GM21367 (cell line): ENCODE measurements around the gene ZFP91.

Source experiments
- ATAC-seq: cut with Tn5 transposase; IDR thresholded peaks from one replicate; pipeline ENCODE4 v1.9.1; 2021; ENCODE audit not compliant: unreplicated experiment

Gene ZFP91

DNA sequence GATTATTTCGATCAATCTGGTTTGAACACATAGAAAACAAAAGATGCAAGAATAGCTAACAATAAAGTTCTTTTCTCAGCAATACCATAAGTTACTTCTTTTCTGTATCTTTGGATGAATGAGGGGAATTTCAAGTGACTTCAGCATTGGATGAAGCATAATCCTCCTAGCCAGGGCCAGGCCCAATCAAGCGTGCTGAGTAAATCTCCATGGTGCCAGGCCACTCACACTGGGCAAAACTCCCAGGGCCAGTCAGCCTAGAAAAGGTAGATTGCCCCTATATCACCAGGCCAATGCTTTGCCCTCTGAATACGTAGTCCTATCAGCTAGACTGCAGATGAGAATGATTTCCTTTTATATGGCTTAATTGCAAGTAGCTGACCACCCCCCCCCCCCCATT, 49.6 kb downstream of the ZFP91 start:
- ATAC-seq = no peak

DNA sequence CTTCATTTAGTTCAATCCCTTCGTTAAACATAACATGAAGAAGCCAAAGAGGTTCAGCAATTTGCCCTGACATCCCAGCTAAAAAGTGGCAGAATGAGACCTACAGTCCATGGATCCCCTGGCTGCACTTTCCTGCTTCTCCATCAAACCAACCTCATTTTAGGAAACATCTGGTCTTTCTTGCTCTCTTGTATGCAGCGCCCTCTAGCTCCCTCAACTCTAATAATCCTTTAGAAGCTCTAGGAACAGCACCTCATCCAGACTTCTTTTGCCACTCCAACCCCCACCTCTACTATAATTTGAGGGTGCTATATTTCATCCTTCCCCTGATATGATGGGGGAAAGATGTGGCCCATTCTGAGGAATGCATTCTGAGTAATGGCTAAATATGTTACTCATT, 51.0 kb downstream of the ZFP91 start:
- no peak for ATAC-seq

DNA sequence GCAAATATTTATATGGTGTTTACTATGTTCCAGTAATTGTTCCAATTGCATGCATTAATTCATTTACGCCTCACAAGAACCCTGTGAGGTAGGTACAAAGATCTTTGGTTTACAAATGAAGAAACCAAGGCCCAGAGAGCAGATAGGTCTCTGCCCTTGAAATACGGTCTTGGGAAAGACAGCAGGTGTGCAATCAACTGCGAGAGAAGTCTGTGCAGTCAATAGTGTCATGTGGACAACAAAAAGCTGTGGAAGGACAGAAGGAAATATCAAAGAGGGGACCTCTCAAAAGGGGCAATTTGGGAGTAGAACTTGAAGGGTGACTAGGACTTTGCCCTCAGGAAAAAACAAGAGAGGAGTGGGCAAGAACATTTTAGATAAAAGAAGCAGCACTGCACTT, 52.5 kb downstream of the ZFP91 start:
- ATAC-seq = no peak

DNA sequence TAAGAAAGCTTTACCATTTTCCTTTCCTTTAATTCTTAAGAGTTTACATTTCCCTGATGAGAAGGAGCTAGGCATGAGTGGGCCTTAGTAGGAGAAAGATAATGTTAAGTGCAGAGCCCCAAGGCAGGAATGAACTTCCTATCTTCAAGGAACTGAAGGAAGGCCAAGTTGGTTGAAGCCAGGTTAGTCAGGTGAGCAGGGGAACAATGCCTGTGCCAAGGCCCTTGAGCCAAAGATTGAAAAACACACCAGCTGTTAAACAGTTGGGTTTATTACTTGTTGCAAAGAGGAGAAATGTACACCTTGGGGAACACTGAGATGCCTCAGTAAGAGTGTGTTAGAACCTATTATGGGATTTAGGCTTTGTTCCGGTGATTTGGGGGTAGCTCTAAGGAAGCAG, 53.6 kb downstream of the ZFP91 start:
- ATAC-seq = no peak

DNA sequence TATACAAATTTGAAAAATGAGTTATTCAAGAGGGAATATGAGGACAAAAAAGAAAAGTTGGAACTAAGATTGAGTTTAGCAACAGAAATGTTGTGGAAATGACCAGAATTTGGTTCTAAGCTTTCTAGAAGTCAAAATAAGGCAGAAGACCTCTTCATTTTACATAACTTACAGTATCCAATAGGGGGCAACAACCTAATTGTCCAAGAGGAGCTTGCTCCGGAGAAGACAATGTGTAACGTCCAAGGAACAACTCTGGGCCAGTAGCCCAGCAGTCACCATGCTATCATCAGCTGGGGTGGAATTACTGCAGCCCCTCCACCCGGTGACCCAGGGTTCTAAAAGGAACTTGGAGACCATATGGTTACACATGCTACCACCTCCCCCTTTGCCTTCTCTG, 57.7 kb downstream of the ZFP91 start:
- no peak for ATAC-seq

DNA sequence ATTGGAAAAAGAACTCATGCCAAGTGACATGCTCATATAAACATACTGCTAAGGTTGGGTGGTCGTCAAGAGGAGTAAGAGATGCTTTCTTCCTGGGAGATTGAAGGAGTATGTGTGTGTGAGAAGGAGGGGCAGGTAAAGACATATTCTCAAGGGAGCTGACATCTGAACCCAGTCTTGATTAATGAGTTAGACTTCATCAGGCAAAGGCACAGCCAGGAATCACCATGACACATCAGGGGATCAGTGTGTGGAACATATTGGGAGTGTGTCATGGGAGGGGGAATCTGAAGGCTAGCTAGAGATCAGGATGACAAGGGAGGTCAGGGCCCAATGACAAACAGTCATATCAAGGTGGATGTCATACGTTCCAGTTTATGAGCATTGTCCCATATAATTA, 58.5 kb downstream of the ZFP91 start:
- no peak for ATAC-seq

DNA sequence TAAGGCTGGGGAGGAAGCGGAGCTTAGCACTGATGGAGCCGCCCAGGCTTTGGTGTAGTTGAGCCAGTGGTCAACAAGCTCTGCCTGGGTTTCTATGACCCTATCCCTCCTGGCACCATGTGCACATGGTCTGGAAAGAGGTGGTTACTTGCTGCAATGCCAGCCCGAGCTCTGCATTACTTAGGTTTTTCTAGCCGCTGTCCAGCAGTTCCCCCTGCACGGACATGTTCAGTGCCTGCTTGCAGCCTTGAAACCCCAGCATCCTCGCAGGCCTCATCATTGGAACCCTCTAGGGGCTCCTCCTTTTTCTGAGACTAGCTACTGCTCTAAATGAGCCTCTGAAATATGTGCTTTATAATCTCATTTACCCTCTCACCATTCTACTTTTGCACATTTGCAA, 60.2 kb downstream of the ZFP91 start:
- ATAC-seq = no peak

DNA sequence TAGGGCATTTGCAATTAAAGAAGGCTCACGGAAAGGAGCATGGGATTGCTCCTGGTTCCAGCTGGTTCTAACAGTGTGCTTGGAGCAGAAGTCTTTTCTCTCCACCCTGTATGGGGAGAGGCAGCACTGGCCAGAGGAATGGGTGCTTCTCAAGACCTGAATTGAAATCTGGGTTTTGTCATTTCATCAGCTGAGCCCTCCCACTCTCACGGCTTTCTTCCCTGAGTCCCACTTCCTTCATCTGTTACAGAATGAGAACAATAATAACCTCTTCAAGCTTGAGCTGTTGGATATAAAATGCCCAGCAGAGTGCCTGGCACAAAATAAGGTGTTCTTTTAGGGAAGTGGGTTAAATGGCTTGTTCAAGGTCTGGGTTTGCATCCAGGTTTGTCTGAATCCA, 60.8 kb downstream of the ZFP91 start:
- ATAC-seq = no peak

DNA sequence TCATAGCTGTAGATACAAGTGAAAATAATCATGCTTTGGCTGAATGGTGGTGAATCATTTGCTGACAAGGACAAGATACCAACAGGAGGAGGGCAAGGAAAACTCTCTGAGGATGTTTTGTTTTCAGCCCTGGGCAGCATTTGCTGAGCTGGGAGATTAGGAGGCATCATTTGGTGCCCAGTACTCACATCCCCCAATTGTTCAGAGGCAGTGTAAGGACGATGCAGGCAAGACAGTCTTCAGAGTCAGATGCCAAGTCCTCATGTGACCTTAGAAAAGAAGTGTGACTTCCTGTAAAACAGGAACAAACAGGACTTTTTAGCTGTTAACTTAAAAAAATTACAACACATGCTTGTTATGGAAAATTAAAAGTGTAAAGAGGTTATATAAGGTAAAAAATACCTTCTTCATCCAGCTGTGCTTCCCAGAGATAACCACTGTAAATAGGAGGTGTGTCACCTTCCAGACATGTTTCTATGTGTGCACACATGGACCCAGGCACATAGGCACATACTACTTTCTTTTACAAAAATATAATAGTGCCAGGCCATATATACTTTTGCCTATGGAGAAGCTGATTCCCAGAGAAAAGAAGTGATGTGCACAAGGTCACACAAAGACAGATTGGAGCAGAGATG, 61.6 kb downstream of the ZFP91 start:
- ATAC-seq = no peak

DNA sequence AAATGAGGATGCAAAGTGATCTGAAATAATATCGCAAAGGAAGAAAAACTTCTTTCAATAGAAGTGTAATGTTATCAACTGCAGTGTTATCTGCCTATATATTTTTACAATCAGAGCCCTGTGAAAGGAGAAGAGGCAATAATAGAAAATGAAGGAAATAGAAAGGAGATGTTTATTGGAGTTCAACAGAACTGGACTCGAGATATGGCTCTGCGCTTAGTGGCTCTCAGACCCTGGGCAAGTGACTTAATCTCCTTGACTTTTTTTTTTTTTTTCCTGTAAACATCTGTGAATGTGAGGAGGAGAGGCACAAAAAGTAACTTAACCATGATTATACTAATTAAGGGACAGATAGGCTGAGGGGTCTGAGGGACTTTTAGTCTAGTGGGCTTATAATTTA, 62.5 kb downstream of the ZFP91 start:
- ATAC-seq = no peak

DNA sequence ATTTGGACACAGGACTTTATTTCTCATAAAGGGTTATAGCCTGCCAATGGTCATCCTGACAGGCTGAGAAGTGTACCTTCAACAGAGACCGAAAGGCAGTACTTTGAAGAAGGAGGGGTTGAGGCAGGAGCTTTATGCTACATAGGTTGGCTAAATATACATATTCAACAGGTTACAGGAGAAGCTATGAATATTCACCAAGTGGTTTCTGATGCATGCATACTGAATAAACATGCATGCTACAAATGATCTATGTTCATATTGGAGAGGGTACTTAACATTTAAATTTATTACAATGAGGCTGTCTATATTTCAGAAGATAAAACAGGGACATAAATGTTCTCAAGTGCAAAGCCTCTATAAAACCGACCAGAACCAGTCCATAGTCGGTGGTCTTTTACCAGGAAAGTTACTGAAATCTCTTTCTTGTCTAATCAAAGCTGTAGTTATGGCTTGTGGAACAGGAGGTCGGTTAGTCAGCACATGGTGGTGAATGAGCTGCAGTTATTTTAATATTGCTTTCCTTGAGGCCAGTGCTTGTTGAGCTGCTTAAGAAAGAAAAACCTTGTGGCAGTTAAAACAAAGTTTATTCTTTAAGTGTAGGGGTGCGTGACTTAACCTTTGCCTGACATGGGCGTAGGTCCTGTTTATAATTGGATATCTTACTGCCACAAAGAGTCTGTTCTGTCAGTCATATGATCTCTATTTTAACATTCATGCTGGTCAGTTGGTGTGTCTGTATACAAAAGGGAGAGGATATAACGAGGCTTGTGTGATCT, 63.1 kb downstream of the ZFP91 start:
- ATAC-seq = no peak

DNA sequence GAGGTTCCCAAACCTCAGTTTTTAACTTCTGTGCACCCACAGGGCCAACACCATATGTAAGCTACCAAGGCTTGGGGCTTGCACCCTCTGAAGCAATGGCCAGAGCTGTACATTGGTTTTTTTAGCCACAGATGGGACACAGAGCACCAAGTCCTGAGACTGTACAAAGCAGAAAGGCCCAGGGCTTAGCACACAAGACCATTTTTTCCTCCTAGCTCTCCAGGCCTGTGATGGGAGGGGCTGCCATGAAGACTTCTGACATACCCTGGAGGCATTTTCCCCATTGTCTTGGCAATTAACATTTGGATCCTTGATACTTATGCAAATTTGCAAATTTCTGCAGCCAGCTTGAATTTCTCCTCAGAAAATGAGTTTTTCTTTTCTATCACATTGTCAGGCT, 67.0 kb downstream of the ZFP91 start:
- ATAC-seq = no peak

DNA sequence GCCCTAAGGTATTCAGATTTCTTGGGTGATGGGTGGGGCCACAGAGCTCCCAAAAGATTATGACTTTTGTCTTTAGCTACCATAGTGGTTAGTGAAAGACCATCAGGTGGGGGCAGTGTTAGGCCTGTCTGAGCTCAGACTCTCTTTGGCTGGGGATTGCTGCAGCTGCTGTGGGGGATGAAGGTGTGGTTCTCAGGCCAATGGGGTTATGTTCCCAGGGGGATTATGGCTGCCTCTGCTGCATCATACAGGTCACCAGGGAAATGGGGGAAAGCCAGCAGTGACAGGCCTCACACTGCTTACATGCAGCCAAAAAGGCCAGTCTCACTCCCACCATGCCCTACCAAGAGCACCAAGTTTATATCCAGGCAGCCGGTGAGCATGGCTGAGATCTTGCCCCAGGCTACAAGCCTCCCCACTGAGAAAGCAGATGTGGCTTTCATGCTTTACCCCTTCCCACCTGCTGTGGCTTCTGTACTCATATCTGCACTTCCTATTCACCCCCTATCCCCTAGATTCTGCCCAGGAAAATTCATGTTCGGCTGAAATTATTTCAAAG, 68.4 kb downstream of the ZFP91 start:
- ATAC-seq = peak; percentile 87

DNA sequence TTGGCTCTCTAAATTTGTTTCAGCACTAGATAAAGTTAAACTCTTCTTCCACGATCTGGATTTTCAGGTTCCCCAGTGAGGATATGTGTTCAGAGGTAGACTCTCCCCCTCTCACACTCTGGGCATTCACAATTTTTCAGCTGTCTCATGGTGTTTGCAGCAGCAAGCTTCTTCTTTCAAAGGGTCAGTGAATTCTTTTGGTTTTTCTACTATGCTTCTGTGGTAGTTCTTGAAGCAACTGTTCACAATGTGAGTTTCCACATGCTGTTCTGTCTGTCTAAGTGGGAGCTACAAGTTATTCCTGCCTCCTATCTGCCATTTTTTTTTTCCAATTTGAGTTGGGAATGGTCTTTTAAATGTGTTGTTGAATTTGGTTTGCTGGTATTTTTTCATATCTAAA, 69.0 kb downstream of the ZFP91 start:
- no peak for ATAC-seq

DNA sequence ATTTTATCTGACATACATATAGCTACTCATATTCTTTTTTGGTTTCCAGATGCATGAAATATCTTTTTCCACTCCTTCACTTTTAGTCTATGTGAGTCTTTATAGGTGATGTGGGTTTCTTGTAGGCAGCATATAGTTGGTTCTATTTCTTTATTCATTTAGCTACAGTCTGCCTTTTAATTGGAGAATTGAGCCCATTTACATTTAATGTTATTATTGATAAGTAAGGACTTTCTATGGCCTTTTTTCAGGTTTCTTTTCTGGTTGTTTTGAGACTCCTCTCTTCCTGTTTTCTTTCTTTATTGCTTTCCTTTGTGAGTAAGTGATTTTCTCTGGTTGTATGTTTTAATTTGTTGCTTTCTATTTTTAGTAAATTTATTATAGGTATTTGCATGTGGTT, 70.8 kb downstream of the ZFP91 start:
- no peak for ATAC-seq

DNA sequence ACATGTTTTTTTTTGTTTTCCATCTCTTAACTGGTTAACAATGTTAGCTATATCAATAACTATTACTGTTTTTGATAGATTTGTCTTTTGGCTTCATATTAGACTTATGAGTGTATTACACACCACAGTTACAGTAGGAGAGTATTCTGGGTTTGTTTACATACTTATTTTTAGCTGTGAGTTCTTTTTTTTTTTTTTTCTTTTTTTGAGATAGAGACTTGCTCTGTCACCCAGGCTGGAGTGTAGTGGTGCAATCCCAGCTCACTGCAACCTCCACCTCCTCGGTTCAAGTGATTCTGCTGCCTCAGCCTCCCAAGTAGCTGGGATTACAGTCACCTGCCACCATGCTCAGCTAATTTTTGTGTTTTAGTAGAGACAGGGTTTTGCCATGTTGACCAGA, 71.6 kb downstream of the ZFP91 start:
- ATAC-seq = no peak

DNA sequence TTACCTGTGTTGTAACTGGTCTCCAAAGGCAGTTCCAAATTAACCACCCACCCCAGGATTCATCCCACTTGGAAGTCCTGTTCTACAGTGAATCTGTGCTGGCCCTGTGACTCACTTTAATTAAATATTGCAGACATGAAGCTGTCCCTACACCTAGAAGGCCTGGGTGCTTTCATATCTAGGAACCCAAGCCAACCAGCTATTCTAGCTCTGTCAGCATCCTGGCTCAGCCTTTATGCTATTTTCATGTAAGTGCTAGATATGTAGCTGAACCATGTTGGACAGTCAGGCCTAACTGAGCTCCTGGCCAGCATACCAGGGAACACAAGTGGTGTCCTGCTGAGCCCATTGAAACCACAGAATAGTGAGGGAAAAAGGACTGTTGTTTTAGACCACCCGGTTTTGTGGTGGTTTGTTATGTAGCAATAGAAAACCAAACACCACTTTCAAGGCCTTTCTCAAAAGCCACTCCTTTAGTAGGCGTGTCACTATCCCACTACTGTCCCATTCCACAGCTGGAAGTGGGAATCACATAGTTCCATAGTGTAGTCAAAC, 73.9 kb downstream of the ZFP91 start:
- no peak for ATAC-seq

DNA sequence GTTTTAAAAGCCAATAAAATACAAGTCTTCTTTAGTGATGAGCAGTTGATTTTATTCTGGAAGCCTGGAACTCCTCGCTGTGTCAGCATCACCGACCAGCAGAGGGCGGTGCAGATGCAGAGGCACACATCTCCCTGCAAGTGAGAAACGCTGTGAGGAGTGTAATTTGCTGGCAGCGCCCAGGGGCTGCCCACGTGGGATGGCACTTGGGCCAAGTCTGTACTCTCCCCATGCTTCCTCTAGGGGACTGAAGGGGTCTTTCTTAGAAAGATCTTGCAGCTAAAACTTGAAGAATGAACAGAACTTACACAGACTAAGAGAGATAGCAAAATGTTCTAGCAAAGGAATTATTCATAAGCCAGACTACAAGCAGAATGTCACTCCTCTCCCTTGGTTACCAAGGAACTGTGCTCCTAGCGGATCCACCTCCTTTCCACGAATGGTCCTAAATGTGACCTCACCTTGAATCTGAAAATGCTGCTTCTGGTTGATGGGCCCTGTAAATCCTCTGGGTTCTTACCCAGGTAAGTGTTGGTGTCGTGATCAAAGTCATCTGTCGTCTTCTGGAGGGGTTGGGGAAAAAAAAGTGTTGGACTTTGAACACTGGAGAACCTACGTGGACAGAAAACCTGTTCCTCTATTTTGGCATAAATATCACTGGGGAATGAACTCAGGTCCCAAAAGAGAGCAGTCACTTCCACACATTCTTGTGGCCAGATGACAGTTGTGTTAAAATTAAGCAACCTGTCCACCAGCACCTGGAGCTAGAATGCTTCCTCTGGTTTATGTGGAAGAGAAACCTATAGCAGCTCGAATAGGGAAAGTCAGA, 75.4 kb downstream of the ZFP91 start:
- peak; percentile 79 for ATAC-seq

DNA sequence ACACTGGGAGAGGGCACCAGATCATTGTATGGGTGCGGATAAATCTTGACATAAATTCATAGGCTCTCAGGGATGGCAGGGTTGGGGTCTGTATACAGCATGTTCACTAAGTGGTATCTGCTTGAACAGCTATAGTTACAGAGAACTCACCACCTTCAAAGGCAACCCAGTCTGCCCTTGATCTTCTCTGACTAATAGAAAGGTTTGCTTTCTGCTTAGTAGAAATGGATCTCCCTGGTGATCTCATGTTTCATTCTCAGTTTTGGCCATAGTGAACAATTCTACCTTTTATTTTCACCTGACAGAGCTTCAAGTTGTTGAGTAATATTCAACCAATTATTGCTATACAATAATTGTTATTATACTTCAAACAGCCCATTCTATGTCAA, 76.0 kb downstream of the ZFP91 start:
- no peak for ATAC-seq

DNA sequence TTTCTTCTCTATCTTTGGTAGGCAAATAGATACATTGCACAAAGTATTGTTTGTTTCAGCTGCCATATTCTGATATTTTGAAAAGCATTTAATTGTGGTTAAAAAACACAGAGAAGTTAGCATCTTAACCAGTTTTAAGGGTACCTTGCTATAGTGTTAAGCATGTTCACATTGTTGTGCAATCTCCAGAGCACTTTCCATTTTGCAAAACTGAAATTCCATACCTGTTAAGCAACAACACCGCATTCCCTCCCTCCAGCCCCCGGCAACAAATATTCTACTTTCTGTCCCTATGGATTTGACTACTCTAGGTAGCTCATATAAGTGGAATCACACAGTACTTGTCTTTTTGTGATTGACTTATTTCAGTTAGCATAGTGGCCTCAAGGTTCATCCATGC, 77.5 kb downstream of the ZFP91 start:
- no peak for ATAC-seq

DNA sequence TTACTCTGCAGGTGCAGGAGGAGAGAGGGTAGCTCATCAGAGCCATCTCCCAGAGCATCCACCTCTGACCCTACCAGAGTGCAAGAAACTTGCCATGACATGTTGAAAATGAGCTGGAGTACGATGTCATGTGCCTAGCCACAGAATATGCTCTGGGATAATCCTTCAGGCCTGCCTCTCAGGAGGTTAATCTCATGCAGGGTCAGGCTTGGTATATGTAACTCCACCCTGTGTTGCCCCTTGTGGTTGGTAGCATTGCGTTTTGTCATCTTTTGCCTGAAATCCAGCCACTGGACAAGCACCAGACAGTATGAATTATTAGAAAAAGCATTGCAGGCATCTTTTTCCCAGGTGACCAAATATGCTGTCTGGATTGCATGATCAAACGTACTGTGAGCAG, 79.8 kb downstream of the ZFP91 start:
- no peak for ATAC-seq
